K562 (cell line): ENCODE measurements around the gene SLC22A4. TPM values are rescaled to one million over a fixed set of nuclear protein-coding genes. Genes with fewer than 3 reads are reported as not detected.

Source experiments
- CEBPZ ChIP-seq: fragments of 150-350 bp; IDR thresholded peaks from 2 replicates; pipeline ENCODE4 v1.6.1; 2014; ENCODE audit warnings: low read depth, mild to moderate bottlenecking, low read length, borderline replicate concordance
- CLOCK ChIP-seq: fragments of 250-450 bp; sonication (Bioruptor Pico); IDR thresholded peaks from 2 replicates; pipeline ENCODE4 v1.4.0; 2020; ENCODE audit warnings: mild to moderate bottlenecking, moderate library complexity, borderline replicate concordance
- DIDO1 ChIP-seq: fragments of 450-650 bp; IDR thresholded peaks from 2 replicates; pipeline ENCODE4 v1.6.1; 2016; ENCODE audit warnings: low read depth, missing biosample characterization, missing genetic modification characterization
- FIP1L1 ChIP-seq: fragments of 200-400 bp; formaldehyde crosslinking; IDR thresholded peaks from 2 replicates; pipeline ENCODE4 v1.6.1; 2018; ENCODE audit warnings: mild to moderate bottlenecking, low read depth, low read length; ENCODE audit not compliant: poor library complexity, severe bottlenecking
- FOXP1 ChIP-seq: sonication (generic); formaldehyde crosslinking; IDR thresholded peaks from 2 replicates; pipeline ENCODE4 v1.8.0; 2022; ENCODE audit warnings: mild to moderate bottlenecking, missing genetic modification reagents
- KAT8 ChIP-seq: fragments of 450-650 bp; IDR thresholded peaks from 2 replicates; pipeline ENCODE4 v1.6.1; 2016; ENCODE audit warnings: low read depth, mild to moderate bottlenecking
- MBD1 ChIP-seq: fragments of 250-450 bp; sonication (Bioruptor Pico); IDR thresholded peaks from 2 replicates; pipeline ENCODE4 v1.8.0; 2022; ENCODE audit warnings: inconsistent platforms
- NKRF ChIP-seq: fragments of 450-650 bp; IDR thresholded peaks from 2 replicates; pipeline ENCODE4 v1.6.1; 2016; ENCODE audit warnings: borderline replicate concordance
- NR2C1 ChIP-seq, 2 experiments: fragments of 450-650 bp; IDR thresholded peaks; 2 replicates each; pipeline ENCODE4 v1.6.1; 2017; ENCODE audit warnings: mild to moderate bottlenecking in 2 of 2, antibody characterized with exemption in 1 of 2, inconsistent platforms in 1 of 2, missing compliant biosample characterization in 1 of 2, missing genetic modification characterization in 1 of 2
- TAF1 ChIP-seq: IDR thresholded peaks from 2 replicates; pipeline ENCODE4 v1.6.1; 2011; ENCODE audit warnings: mild to moderate bottlenecking, low read length, moderate library complexity; ENCODE audit not compliant: insufficient read depth, control insufficient read depth, severe bottlenecking; ENCODE audit errors: extremely low read depth
- ZBED1 ChIP-seq: IDR thresholded peaks from 2 replicates; pipeline ENCODE4 v1.6.1; 2014
- ZNF239 ChIP-seq: fragments of 250-450 bp; sonication (Bioruptor Pico); IDR thresholded peaks from 2 replicates; pipeline ENCODE4 v1.4.0; 2020; ENCODE audit warnings: mild to moderate bottlenecking
- ZNF518B ChIP-seq: fragments of 250-450 bp; sonication (Bioruptor Pico); IDR thresholded peaks from 2 replicates; pipeline ENCODE4 v1.5.0; 2021; ENCODE audit warnings: mild to moderate bottlenecking, moderate library complexity
- ZNF644 ChIP-seq: fragments of 200-800 bp; sonication (Bioruptor generic); IDR thresholded peaks from 2 replicates; pipeline ENCODE4 v1.6.1; 2016; ENCODE audit warnings: low read depth, missing genetic modification characterization, missing compliant biosample characterization
- polyA plus RNA-seq, 8 experiments: library from polyadenylated mRNA; depleted of rRNA in 4 of 8; stranded (reverse) in 5 of 8; unstranded in 3 of 8; fragments of >200 nt; fragmentation: Nextera tagmentation in 2 of 8; fragmentation: Illumina TruSeq in 1 of 8; extraction: Ambion mirVana in 2 of 8; extraction: Trizol in 1 of 8; gene quantifications; 2 replicates each; pipeline versions ENCODE4 v1.2.1 to v1.2.3, GENCODE V29; 2011 to 2014; ENCODE audit warnings: inconsistent platforms in 1 of 8, missing spikeins in 1 of 8
- total RNA-seq, 7 experiments: library from RNA; depleted of rRNA in 6 of 7; stranded (reverse); fragments of >200 nt in 6 of 7; fragmentation: Illumina TruSeq in 2 of 7; extraction: Trizol in 2 of 7; gene quantifications; 2 replicates each; pipeline versions ENCODE4 v1.2.1 to v1.2.3, GENCODE V29; 2011 to 2021; ENCODE audit warnings: low replicate concordance in 1 of 7

Gene SLC22A4
- total and polyA plus RNA-seq, 9 of the 15 experiments (the other 6 are each of a cell fraction or from before 2014, with no cell fraction given) = 2.7 to 9.5 (median 6.2) TPM

GRCh38 chr5:132313961-132314432 is 19.8 kb downstream of the SLC22A4 start (continued):
- TF ChIP-seq CEBPZ = no peak
- TF ChIP-seq CLOCK = no peak
- TF ChIP-seq KAT8 = no peak
- TF ChIP-seq TAF1 = no peak
- no peak for TF ChIP-seq NKRF
- TF ChIP-seq FOXP1 (CRISPR knock-in tag) = no peak
- no peak for TF ChIP-seq ZBED1
- no peak for TF ChIP-seq ZNF644
- TF ChIP-seq ZNF239 (CRISPR knock-in tag) = no peak
- TF ChIP-seq MBD1 (CRISPR knock-in tag) = no peak
- no peak for TF ChIP-seq FIP1L1
- no peak; the same call in 1 of the 2 replicates for TF ChIP-seq NR2C1 (IDR thresholded peaks at IDR 0.05)
- TF ChIP-seq NR2C1 (tag; IDR thresholded peaks at IDR 0.05) = peak; percentile 60
- no peak for TF ChIP-seq ZNF518B (CRISPR knock-in tag)
- no peak for TF ChIP-seq DIDO1 (tag)
